Skeletal muscle satellite cell (primary cell): Measurements from ENCODE around the gene SETD6.
A peak's percentile ranks its signal among the peaks of the same experiment; 100 is the strongest.

Experiments used
- H3K27me3 ChIP-seq: 2 replicates; pipeline ENCODE4 v1.7.0; 2013; ENCODE audit warnings: low read length; ENCODE audit not compliant: control insufficient read depth, insufficient read depth
- H3K36me3 ChIP-seq: 2 replicates; pipeline ENCODE4 v1.7.0; 2013; ENCODE audit warnings: mild to moderate bottlenecking, control low read depth, low read length; ENCODE audit not compliant: insufficient read depth
- H3K4me1 ChIP-seq: 2 replicates; pipeline ENCODE4 v1.7.0; 2013; ENCODE audit warnings: low read length; ENCODE audit not compliant: control insufficient read depth, insufficient read depth
- H3K4me2 ChIP-seq: 2 replicates; pipeline ENCODE4 v1.7.0; 2013; ENCODE audit warnings: mild to moderate bottlenecking, low read length
- H3K4me3 ChIP-seq: 2 replicates; pipeline ENCODE4 v1.7.0; 2013; ENCODE audit warnings: low read length
- H3K9ac ChIP-seq: 2 replicates; pipeline ENCODE4 v1.7.0; 2013; ENCODE audit warnings: mild to moderate bottlenecking, low read depth, low read length, moderate library complexity
- H3K9me3 ChIP-seq: replicated peaks from 2 replicates; pipeline ENCODE4 v1.7.0; 2013; ENCODE audit warnings: mild to moderate bottlenecking, control low read depth, low read length

SETD6 gene

GRCh38 chr16:58510776-58511628 is 4.3 kb upstream of the SETD6 start:
- Histone ChIP-seq H3K4me1 (peaks cover 8% of the 10 kb centered on the region), H3K9me3 (no peaks in the 10 kb centered on the region), H3K36me3 (no peaks in the 10 kb centered on the region), H3K4me3 (no peak overlapping the region), H3K4me2 (no peak overlapping the region), H3K9ac (no peak overlapping the region), H3K27me3 (no peaks in the 10 kb centered on the region)

GRCh38 chr16:58511933-58512815 is 3.1 kb upstream of the SETD6 start:
- Histone ChIP-seq H3K9ac (no peak overlapping the region), H3K4me3 (no peak overlapping the region), H3K9me3 (no peaks in the 10 kb centered on the region), H3K36me3 (peaks cover 9% of the 10 kb centered on the region), H3K4me2 (no peak overlapping the region), H3K27me3 (no peaks in the 10 kb centered on the region), H3K4me1 (peaks cover 14% of the 10 kb centered on the region)

GRCh38 chr16:58513874-58514273 is 1.4 kb upstream of the SETD6 start:
- Histone ChIP-seq H3K36me3 (peaks cover 26% of the 10 kb centered on the region), H3K4me1 (peaks cover 14% of the 10 kb centered on the region), H3K9ac (no peak overlapping the region)

GRCh38 chr16:58515871-58516767 is 802 bp downstream of the SETD6 start:
- Histone ChIP-seq H3K9me3 (no peaks in the 10 kb centered on the region), H3K36me3 (peaks cover 48% of the 10 kb centered on the region), H3K27me3 (no peaks in the 10 kb centered on the region), H3K4me2 (peak overlapping the region; percentile 99), H3K4me1 (peaks cover 14% of the 10 kb centered on the region), H3K4me3 (peak overlapping the region; percentile 89), H3K9ac (peak overlapping the region; percentile 83)

More at GRCh38 chr16:58513874-58514273, 1.4 kb upstream of the SETD6 start:
- no peak overlapping the region for H3K4me3 ChIP-seq
- no peak overlapping the region for H3K4me2 ChIP-seq
- H3K9me3 ChIP-seq = no peaks in the 10 kb centered on the region
- no peaks in the 10 kb centered on the region for H3K27me3 ChIP-seq

GRCh38 chr16:58516768-58517107 is 1.4 kb downstream of the SETD6 start:
- Histone ChIP-seq H3K9me3 (no peaks in the 10 kb centered on the region), H3K4me2 (peak overlapping the region; percentile 99), H3K27me3 (no peaks in the 10 kb centered on the region), H3K9ac (no peak overlapping the region), H3K4me3 (no peak overlapping the region), H3K36me3 (peaks cover 50% of the 10 kb centered on the region), H3K4me1 (peaks cover 14% of the 10 kb centered on the region)

GRCh38 chr16:58518083-58518979 is 3.0 kb downstream of the SETD6 start:
- no peaks in the 10 kb centered on the region for H3K27me3 ChIP-seq
- H3K9me3 ChIP-seq = no peaks in the 10 kb centered on the region
- no peak overlapping the region for H3K4me2 ChIP-seq
- no peak overlapping the region for H3K9ac ChIP-seq
- peaks cover 14% of the 10 kb centered on the region for H3K4me1 ChIP-seq
- no peak overlapping the region for H3K4me3 ChIP-seq
- peaks cover 61% of the 10 kb centered on the region for H3K36me3 ChIP-seq

- peaks cover 65% of the 10 kb centered on the region for H3K36me3 ChIP-seq
- H3K9ac ChIP-seq = no peak overlapping the region
- no peaks in the 10 kb centered on the region for H3K9me3 ChIP-seq
- no peak overlapping the region for H3K4me3 ChIP-seq
- no peaks in the 10 kb centered on the region for H3K27me3 ChIP-seq
- no peak overlapping the region for H3K4me2 ChIP-seq
- peaks cover 14% of the 10 kb centered on the region for H3K4me1 ChIP-seq
Measured at GRCh38 chr16:58518980-58519368, 3.7 kb downstream of the SETD6 start.

- Histone ChIP-seq H3K9ac (no peak overlapping the region), H3K27me3 (no peaks in the 10 kb centered on the region), H3K4me1 (peaks cover 10% of the 10 kb centered on the region), H3K36me3 (peaks cover 71% of the 10 kb centered on the region), H3K4me3 (no peak overlapping the region), H3K9me3 (no peaks in the 10 kb centered on the region), H3K4me2 (no peak overlapping the region)
Measured at GRCh38 chr16:58519707-58520106, 4.4 kb downstream of the SETD6 start.

- H3K9me3 ChIP-seq = no peaks in the 10 kb centered on the region
- no peak overlapping the region for H3K4me3 ChIP-seq
- H3K9ac ChIP-seq = no peak overlapping the region
- peaks cover 85% of the 10 kb centered on the region for H3K36me3 ChIP-seq
- no peak overlapping the region for H3K4me2 ChIP-seq
- H3K27me3 ChIP-seq = no peaks in the 10 kb centered on the region
- H3K4me1 ChIP-seq = no peaks in the 10 kb centered on the region
Measured at GRCh38 chr16:58530179-58530578, 14.9 kb downstream of the SETD6 start.

- Histone ChIP-seq H3K9me3 (no peaks in the 10 kb centered on the region), H3K9ac (no peak overlapping the region), H3K36me3 (peaks cover 89% of the 10 kb centered on the region), H3K4me3 (no peak overlapping the region), H3K4me1 (no peaks in the 10 kb centered on the region), H3K27me3 (no peaks in the 10 kb centered on the region), H3K4me2 (no peak overlapping the region)
Measured at GRCh38 chr16:58532414-58532813, 17.1 kb downstream of the SETD6 start.
